Activated effector memory CD4-positive, alpha-beta T cell treated with anti-CD3 and anti-CD28 coated beads, Interleukin-2, amount 50 U/mL, for 16 hours (primary cell): ENCODE data around the gene GREB1L.
"Not testable (repeated sequence)": the region's sequence is repeated elsewhere in the genome, so short reads cannot be mapped to it uniquely, and the experiment has no call there.

Experiments used
- DNase-seq: peaks from one replicate; pipeline ENCODE4 v3.0.0-alpha.2; 2020

GREB1L gene

DNA sequence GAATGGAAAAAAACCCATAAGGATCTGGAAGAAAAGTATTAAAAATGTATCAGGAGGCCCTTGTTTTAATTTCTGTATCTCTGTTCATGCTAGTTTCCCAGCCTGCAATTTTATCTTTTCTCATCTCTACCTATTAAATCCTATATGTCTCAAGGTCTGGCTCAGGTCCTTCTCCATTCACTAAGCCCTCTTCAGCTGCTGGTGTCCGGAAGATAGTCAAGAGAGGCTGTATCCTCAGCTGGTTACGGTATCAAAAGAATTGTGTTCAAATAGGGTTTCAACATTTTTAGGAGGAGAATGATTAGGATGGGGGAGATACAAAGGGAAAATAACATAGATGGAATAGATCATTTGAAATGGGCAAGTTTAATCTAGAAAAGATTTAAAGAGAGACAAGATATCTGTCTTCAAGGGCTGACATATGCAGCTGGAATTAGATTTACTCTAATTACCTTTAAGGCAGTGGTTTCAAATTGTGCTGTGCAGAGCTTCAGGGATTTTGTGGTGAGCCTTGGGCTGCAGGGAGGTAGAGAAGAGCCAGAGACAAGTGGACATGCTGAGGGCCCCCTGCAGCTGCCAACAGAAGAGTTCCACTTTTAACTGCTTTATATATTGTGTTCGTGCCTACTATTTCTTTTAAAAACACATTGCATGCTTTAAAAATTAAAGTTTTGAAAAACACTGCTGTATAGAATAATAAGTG is 24.1 kb downstream of the GREB1L start:
- DNase-seq, result no peak

DNA sequence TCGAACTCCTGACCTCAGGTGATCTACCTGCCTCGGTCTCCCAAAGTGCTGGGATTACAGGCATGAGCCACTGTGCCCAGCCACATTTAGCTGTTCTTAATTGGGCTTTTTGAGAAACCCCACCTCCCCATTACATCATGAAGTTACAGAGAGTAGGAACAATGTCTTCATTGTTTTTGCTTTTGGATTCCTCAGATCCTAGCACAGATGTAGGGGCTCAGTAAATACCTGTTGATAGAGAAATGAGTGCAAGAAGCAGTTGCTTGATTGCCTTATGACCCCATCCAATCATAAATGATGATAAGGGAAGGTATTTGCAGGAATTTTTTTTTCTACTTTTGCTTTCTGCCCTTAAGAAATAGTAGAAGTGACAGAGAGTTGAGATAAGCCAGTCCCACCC is 25.4 kb downstream of the GREB1L start:
- DNase-seq, result no peak

DNA sequence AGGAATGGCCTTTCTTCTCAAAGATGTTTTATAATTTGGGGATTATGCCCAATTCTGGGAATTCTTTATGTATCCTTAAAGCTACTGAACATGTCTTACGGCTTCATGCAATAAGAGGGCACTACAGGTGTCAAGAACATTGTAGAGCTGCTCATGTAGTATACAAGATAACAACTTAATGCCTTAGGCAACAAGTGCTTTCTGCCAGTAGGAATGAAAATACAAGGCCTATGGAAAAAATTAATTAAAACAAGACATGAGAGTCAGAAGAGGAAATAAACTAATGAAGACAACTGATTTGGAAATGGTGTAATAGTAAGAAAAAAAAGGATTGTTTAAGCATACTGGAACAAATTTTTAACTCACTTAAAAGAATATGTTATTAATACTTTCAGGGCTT is 27.3 kb downstream of the GREB1L start:
- no peak for DNase-seq

DNA sequence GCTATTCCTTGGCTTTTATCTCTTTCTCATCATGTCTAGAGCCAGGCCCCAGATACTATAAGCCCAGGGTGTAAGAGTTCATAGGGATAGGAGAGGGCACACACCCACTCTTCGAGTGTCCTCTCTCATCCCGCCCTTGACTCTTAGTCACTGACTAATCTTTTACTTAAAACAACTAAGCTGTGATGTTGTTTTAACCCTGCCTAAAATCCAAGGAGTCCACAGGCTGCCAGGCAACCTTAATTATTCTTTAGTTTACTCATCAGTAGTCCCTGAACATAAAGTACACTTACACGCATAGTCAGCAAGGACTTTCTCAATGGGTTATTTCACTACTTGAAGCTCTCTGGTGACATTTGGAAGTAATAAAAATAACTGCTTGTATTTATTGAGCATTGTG is 28.4 kb downstream of the GREB1L start:
- no peak for DNase-seq

DNA sequence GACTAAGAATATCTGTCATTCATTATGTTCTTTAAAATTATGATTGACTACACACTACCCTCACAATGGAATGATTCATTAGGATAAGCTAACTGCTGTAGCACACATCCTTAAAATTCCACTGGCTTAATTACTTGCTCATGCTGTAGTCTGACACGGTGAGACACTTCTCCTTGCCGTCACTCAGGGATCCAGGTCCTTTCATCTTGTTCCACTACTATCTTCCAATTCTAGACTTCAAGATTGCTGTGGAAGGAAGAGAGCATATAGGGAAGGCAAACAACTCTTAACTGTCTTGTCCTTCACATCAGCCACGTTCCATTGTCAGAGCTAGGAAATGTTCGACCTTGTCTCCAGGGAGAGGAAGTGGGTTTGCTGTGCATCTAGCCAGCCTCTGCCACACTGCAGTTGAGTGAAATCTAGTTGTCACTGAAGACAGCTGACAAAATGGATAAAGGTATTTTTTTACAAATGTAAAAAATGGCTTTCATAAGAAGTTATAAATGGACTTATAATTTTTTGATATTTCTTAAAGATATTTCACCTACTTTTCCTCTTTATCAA is 30.1 kb downstream of the GREB1L start:
- no peak for DNase-seq

DNA sequence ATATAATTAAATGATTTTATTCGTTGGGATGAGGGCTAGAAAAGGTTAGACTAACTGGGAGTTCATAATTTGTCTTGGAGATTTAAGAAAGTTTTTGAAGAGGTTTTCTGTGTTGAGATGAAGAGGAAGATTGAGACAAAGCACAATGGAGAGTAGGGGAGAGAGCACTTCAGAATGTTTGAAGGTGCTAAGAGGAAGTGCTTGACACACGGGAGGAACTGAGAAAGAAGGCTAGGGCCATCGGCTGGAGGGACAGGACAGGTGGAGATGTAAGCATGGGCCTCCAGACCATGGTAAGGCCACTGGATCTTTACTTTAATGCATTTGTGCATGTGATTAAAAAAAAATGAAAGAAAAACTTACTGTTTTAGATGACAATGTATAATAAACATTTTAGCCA is 31.5 kb downstream of the GREB1L start:
- DNase-seq, result no peak

DNA sequence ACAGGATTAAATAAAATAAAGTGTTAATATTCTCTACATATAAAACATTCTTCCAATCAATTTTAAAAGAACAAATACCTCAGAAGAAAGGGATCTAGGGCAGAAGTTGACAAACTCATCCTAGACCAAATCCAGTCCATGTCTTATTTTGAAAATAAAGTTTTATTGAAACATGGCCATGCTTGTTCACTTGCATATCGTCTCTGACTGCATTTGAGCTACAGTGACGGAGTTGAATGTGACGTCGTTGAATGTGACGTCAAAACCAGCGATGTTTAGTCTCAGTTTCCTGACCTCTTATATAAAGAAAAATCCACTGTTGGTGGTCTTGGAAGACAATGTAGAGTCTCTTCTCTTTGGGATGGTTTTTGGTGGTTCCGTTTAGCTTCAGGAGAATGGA is 33.6 kb downstream of the GREB1L start:
- DNase-seq, result no peak

DNA sequence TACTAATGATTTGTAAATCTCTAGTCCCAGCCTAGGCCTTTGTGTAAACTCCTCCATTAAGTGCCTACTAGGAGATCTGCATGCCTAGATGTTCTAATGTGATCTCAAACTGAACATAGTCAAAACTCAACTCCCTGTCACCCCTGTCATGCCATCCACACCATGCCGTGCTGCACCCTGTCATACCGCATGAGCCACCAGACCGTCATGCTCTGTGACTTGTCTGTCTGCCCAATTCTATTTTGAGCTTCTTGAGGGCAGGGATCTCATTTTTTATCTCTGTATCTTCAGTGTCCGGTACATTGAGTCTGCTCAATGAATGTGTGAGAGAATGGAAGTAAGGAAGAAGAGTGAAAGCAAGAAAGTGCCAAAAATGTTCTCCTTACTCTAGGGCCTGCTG is 35.5 kb downstream of the GREB1L start:
- DNase-seq, result no peak

DNA sequence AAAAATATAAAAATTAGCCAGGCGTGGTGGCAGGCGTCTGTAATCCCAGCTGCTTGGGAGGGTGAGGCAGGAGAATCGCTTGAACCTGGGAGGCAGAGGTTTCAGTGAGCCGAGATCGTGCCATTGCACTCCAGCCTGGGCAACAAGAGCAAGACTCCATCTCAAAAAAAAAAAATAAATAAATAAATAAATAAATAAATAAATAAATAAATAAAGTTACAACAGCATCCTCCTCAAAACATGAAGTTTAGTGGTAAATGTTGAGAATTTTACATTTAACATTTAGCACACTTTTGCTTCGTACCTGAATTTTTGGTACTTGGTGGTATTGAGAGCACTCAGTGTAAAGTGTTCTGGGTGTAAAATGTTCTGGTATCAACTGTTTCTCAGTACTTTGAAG is 36.2 kb downstream of the GREB1L start:
- DNase-seq, result not testable (repeated sequence)

DNA sequence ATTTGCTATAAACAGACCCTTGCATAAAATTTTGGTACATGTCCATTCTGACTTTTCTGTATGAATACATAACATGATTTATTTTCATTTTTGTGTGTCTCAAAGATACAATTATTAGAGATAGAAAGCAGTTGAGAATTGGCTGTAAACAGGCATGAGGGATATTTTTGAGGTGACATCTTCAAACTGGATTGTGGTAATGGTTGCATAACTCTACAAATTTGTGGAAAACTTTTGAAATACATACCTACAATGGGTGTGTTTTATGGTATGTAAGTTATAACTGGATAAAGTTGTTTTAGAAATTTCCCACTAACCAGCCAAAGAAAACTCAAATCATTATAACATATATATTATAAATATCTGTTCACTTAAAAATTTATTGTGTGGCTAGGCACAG is 39.6 kb downstream of the GREB1L start:
- no peak for DNase-seq

DNA sequence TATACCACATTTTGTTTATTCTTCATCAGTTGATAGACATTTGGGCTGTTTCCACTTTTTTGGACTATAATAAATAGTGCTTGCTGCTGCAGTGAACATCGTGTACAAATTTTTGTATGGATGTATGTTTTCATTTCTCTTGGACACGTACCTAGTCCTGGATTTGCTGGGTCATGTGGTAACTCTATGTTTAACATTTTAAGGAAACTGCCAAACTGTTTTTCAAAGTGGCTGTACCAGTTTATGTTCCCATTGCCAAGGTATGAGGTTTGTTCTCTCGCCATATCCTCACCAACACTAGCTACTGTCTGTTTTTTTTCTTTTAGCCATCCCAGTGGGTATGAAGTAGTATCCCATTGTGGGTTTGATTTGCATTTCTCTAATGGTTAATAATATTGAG is 42.5 kb downstream of the GREB1L start:
- no peak for DNase-seq

DNA sequence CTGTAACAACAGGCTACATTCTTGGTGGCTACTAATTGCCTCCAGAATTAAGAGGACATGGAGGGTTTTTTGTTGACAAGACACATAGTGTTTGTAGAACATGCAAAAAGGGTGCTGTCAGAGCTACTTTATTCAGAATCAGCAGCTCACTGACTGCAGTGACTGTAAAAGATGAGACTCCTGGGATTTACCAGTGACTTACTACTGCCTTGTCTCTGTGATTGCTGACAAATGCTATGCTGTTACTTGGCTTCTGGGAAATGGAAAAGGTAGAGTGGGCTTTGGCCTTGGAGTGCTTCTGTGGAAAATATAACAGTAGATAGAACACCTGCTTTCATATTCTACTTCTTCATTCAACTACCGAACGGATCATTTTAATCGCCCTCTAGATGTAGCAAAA is 47.8 kb downstream of the GREB1L start:
- no peak for DNase-seq

DNA sequence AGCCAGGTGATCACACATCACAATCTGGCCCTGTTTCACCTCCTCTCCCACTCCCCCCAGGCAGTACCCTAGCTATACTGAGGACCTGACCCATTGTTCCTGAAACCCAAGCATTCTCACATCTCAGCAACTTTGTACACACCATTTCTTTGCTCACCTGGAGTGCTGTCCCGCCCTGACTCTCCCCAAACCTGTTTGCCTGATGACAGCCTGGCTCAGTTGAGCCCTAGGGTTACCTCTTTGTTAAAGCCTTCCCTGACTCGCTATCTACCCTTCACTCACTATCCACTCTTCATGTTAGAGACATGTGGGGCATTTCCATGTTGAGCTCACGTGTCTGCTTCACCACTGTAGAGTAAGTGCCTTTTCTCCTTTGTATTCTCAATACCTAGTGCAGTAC is 49.1 kb downstream of the GREB1L start:
- DNase-seq, result no peak

DNA sequence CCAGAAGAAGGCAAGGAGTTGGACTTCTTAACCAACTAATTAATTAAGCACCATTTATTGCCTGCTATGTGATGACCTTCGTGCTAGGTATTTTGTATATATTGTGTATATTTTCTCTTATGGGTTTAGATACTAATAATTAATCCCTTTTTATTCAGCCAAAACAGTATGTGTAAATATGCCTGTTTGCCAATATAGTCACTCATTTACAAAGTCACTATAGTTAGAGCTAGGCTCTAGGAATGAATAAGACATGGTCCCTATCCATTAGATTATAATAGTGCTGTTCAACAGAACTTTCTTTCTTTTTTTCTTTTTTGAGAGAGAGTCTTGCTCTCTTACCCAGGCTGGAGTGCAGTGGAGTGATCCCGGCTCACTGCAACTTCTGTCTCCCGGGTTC is 51.4 kb downstream of the GREB1L start:
- DNase-seq, result no peak

DNA sequence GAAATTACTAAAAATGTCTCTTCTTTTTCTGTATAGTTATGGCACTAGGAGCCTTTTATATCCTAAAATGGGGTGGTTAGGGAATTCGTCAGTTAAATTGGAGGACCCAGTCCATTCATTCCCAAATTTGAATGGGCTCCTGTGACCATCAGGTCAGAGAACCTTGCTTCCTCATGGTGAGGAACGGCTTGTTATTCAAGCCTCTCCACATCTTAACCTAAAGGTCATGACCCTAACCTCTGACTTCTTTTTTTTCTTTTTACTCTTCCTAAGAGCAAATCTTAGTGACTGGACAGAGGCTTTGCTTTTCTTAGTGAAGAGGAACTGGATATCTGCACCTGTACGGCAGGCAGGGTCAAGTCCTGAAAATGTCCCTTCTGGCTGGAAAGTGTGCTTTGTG is 53.1 kb downstream of the GREB1L start:
- DNase-seq, result no peak

DNA sequence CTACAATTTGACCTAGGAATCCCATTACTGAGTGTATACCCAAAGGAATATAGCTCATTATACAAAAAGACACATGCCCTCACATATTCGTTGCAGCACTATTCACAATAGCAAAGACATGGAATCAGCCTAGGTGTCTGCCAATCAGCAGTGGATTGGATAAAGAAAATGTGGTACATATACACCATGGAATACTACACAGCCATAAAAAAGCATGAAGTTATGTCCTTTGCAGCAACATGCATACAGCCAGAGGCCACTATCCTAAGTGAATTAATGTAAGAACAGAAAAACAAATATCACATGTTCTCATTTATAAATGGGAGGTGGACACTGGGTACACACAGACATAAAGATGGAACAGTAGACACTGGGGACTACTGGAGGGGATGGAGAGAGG is 54.0 kb downstream of the GREB1L start:
- DNase-seq, result no peak

DNA sequence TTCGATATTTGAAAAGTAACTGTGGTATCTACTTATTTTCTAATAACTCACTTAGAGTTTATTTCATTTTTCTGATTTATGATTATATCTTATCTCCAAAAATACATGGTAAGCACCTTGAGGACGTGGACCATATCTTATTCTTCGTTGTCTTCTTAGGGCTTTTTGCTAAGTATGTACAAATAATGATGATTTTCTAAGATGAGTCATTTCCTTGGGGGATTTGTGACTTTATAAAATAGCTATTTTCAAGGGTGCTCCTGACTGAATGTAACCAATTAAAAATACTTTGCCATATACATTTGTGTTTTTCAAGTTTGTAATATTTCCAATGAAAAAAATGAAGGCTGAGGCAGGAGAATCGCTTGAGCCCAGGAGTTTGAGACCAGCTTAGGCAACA is 56.3 kb downstream of the GREB1L start:
- DNase-seq, result no peak

DNA sequence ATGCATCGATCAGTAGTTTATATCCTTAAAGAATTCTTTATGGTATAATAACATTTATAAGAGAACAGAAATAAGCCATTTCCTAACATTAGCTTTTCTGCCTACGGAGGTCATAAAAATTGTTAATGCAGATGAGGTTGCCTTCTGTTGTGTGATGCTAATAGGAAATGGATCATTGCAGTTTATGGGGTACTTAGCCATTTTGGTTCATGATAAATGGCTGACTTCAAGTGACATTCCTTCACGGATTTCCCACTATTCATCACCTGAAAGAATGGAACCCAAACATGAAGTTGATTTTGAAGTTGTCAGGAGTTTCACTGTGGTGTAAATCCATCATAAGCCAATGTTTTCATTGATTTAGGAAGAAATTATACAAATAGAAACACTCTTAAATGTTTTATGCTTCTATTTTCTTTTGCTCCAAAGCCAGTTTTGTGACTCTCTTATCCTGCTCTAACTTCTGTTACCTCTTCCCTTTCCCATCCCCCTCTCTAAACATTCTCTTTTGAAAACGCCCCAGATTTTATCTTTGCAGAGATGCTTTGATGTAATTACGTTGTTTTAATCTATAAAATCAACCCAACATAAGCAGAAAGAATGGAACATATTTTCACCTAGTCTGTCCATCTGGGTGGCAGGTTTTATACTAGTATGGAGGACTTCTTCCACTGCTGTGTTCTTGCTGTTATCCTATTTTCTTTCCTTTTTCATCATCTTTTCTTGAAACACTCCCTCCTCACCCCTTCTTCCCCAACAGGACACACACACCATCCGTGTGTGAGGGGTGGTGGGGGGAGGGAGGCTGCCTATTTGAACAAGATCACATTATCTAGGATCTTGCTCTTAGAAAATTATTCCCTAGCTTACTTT is 58.2 kb downstream of the GREB1L start:
- DNase-seq, result no peak

DNA sequence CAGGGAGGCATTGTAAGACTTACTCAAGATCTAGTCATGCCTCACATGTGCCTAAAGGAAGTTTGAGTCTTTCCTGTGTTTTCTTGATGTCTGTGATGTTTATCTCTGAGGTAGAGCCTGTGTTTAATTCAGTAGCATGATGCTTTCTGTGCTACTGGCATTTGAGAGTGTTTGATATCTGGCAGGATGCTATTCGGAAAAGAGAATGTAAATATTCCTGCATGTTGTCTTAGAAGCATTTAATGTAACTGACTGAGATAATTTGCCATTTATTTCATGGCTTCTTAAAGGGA is 58.8 kb downstream of the GREB1L start:
- DNase-seq, result no peak

DNA sequence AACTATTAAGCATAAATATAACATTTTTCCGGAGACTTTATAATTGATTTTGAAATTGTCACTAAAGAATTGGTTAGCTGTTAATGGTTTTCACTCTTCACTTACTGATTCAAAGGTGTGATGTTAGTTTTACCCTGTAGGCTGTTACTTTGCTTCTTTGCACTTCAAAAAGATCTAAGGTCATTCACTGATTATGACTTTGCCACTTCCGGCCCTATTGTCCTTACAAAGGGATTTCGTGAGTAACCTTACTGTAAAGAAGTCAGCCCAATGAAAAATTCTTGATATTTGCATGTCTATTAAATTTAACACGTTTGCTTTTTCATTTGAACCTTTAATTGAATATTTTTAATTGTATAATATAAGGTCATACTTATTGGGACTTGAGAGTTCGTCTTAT is 61.4 kb downstream of the GREB1L start:
- no peak for DNase-seq

DNA sequence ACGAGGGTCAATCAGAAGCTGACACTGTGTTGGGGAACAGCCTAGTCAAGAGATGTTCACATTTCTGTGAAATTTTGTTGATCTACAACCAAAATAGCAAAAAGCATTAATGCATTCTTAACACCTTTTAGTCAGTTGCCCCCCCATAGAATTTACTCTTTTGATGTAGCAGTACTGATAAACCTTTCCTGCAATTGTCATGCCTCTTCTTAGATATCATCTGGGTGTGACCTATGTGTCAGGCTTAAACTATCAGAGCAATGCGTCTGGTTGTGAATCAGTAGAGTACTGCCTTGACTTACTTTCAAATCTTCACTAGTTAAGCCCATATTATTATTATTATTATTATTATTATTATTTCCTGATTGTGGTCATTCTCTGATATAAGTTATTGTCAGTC is 61.9 kb downstream of the GREB1L start:
- no peak for DNase-seq

DNA sequence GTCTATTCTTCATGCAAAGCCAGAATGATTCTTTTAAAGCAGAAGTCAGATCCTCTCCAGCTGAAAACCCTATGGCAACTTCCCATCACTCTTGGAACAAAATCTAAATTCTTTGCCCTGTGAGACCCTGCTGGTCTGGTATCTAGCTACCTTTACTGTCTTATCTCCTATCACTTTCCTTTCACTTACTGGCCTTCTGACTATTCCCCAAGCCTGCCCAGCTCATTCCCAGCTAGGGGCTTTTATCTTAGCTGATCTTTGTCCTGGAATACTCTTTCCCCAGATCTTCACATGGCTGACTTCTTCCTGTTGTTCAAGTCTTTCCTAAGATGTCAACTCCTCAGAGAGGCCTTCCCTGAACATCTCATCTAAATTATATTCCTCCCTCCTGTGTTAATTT is 63.6 kb downstream of the GREB1L start:
- no peak for DNase-seq

DNA sequence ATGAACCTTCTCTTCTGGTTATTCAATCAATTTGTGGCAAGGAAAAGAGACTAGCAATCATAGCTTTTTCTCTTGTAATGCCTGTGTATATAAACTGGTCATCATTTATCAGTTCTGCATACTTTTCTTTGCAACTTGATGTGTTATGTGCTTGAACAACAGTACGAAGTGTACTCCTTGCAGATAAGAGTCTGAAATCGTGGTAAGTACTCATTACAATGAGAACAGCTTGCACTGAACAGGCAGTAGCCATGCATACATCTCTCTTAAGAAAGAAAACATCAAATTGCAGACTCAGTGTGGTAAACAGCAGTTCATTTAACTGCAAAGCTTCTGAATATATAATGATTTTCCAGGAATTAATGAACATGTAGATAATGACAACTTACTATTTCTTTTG is 64.3 kb downstream of the GREB1L start:
- DNase-seq, result no peak

DNA sequence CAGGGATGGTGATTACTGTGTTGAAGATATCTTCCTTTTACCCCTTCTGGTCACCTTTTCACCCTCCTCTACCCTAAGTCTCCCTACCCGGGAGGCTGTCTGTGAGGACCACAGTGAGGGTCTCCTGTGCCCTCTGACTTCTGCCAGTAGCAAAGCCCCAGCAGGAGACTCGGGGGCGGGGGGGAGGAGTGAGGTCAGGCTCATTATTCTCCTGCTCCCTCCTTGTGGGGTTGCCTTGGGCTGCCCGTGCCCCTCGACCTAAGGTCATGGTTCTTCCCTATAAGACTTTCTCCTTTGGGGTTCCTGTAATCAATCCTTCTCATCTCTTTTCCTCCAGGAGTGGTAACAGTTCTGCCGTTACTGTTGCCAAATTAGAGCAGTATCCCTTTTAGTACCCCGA is 65.5 kb downstream of the GREB1L start:
- DNase-seq, result no peak

DNA sequence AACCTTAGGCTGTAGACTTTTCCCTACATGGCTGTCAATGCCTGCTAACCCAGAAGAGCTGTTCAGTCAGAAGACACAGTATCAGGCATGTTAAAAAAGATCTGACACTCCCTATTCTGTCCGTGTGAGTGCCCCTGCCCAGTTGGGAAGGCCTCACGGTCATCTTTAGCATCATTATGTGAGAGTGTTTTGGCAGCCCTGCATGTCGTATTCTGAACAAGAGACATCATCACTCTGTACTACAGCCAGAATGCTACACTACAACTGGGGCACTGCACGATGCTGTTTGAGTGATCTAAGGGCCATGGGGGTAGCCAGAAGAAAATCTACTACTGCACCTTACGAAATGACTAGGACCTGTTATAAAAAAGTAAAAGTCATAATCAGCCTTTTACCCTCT is 67.2 kb downstream of the GREB1L start:
- DNase-seq, result no peak
